ENCODE data around the gene UGGT1.
"Not testable (repeated sequence)": the region's sequence is repeated elsewhere in the genome, so short reads cannot be mapped to it uniquely, and the experiment has no call there.

UGGT1 gene

GRCh38 chr2:128174067-128174466, 83.1 kb downstream of the UGGT1 start:
- DNase-seq (ENCODE audit: low spot score), result not testable (repeated sequence)

GRCh38 chr2:128177315-128177714, 86.3 kb downstream of the UGGT1 start:
- DNase-seq (ENCODE audit: low spot score), result no peak

- DNase-seq (ENCODE audit: low spot score), result no peak
Observed at GRCh38 chr2:128178149-128178649, 87.2 kb downstream of the UGGT1 start.

GRCh38 chr2:128178650-128179460, 87.9 kb downstream of the UGGT1 start:
- DNase-seq (ENCODE audit: low spot score), result peak; percentile 51

- DNase-seq (ENCODE audit: low spot score), result no peak
Observed at GRCh38 chr2:128179461-128179755, 88.4 kb downstream of the UGGT1 start.

- DNase-seq (ENCODE audit: low spot score), result no peak
Observed at GRCh38 chr2:128180031-128180430, 89.0 kb downstream of the UGGT1 start.

- DNase-seq (ENCODE audit: low spot score), result no peak
Observed at GRCh38 chr2:128185576-128185975, 94.6 kb downstream of the UGGT1 start.

- peak; percentile 33 for DNase-seq (ENCODE audit: low spot score)
Observed at GRCh38 chr2:128187032-128187654, 96.1 kb downstream of the UGGT1 start.

- DNase-seq (ENCODE audit: low spot score), result no peak
Observed at GRCh38 chr2:128195435-128195984, 104.5 kb downstream of the UGGT1 start.

- DNase-seq (ENCODE audit: low spot score), result no peak
Observed at GRCh38 chr2:128196026-128196425, 105.0 kb downstream of the UGGT1 start.

- DNase-seq (ENCODE audit: low spot score), result no peak
Observed at GRCh38 chr2:128196471-128196931, 105.5 kb downstream of the UGGT1 start.

GRCh38 chr2:128197059-128197458, 106.1 kb downstream of the UGGT1 start:
- no peak for DNase-seq (ENCODE audit: low spot score)

GRCh38 chr2:128198656-128199055, 107.7 kb downstream of the UGGT1 start:
- DNase-seq (ENCODE audit: low spot score), result no peak

GRCh38 chr2:128199141-128199540, 108.1 kb downstream of the UGGT1 start:
- DNase-seq (ENCODE audit: low spot score), result no peak

GRCh38 chr2:128202791-128203190, 111.8 kb downstream of the UGGT1 start:
- DNase-seq (ENCODE audit: low spot score), result no peak

GRCh38 chr2:128206245-128206644, 115.2 kb downstream of the UGGT1 start:
- no peak for DNase-seq (ENCODE audit: low spot score)

GRCh38 chr2:128208023-128208422, 117.0 kb downstream of the UGGT1 start:
- DNase-seq (ENCODE audit: low spot score), result no peak

- DNase-seq (ENCODE audit: low spot score), result not testable (repeated sequence)
Observed at GRCh38 chr2:128208631-128209324, 117.8 kb downstream of the UGGT1 start.

- DNase-seq (ENCODE audit: low spot score), result no peak
Observed at GRCh38 chr2:128214251-128214650, 123.3 kb downstream of the UGGT1 start.

GRCh38 chr2:128214866-128215460, 124.0 kb downstream of the UGGT1 start:
- no peak for DNase-seq (ENCODE audit: low spot score)

GRCh38 chr2:128215897-128216642, 125.1 kb downstream of the UGGT1 start:
- no peak for DNase-seq (ENCODE audit: low spot score)

All from hematopoietic multipotent progenitor cell treated with erythropoietin and hydrocortisone succinate and interleukin-3 and kit ligand, for 15 days (in vitro differentiated cells).